ENCODE data around the gene LRP8. TPM values are rescaled to one million over a fixed set of nuclear protein-coding genes. Genes with fewer than 3 reads are reported as not detected.

The LRP8 gene
- total and polyA plus RNA-seq, 7 experiments from 2014 or later, result 0.64 to 45.8 (median 4.7) TPM

GRCh38 chr1:53195246-53196016, 132.4 kb downstream of the LRP8 start:
- H3K4me3 Mint-ChIP-seq, result peak overlapping the region in 8 of 10 donors; percentile 3 to 100 (median 94)
- intact Hi-C loops (cut with micrococcal nuclease), result loop anchor here (1.0 to 5.0 kb wide), 17 partner anchors 25 to 1318 kb away; partner anchors contain the start of genes CC2D1B (in 2 of the 2), CZIB (in 2 of the 2), MAGOH (in 2 of the 2) and NDC1 (in 2 of the 2)
- ChIA-PET CTCF (interaction anchor here (1.1 to 1.7 kb wide), 2 partner anchors 13 to 17 kb away, joined by 3 to 4 read pairs; no protein-coding TSS in a partner anchor), POLR2A (interaction anchor here (0.7 to 6.3 kb wide), 4 partner anchors 9 to 43 kb away, joined by 3 to 42 read pairs (median 4); partner anchors contain the start of gene CZIB)
- H3K27ac ChIP-seq (ENCODE audit: low read depth, low read length), result no peak overlapping the region
- ATAC-seq (no peak), DNase-seq (no peak)
- H3K27me3 ChIP-seq (ENCODE audit: control insufficient read depth in 2 of 2, insufficient read depth in 2 of 2, low read length in 2 of 2), result no peaks in the 10 kb centered on the region
- H3K4me1 ChIP-seq (ENCODE audit: control insufficient read depth in 2 of 2, insufficient read depth in 2 of 2, low read length in 2 of 2), result peaks cover 16 to 20% of the 10 kb centered on the region in 2 donors
- H3K4me3 ChIP-seq (ENCODE audit: low read length), result no peak overlapping the region
- H3K36me3 Mint-ChIP-seq, result peaks cover 0 to 10% (median 0%) of the 10 kb centered on the region in 5 donors
- no peaks in the 10 kb centered on the region for H3K36me3 ChIP-seq (ENCODE audit: control insufficient read depth in 2 of 3, insufficient read depth in 3 of 3, low read length in 3 of 3)
- no peaks in the 10 kb centered on the region for H3K9me3 ChIP-seq (ENCODE audit: control insufficient read depth in 2 of 3, low read length in 3 of 3)
- H3K4me1 Mint-ChIP-seq, result peaks cover 13 to 39% (median 36%) of the 10 kb centered on the region in 7 donors
- no peaks in the 10 kb centered on the region for H3K27me3 Mint-ChIP-seq
- H3K27ac Mint-ChIP-seq, result peak overlapping the region in 8 of 9 donors; percentile 69 to 100 (median 93)
- peaks cover 0 to 4% (median 0%) of the 10 kb centered on the region in 11 donors for H3K9me3 Mint-ChIP-seq

Other genes starting within 250 kb of the LRP8 start
- 1 to 10 TPM in 1 of 5 experiments, under 1 TPM in 1, not detected in 3; 0.16 to 1.8 TPM for gene SLC1A7, start 185.4 kb downstream of the LRP8 start, total RNA-seq
- not detected for gene SLC1A7, start 185.4 kb downstream of the LRP8 start, polyA plus RNA-seq
- gene CPT2, start 131.2 kb downstream of the LRP8 start, total RNA-seq, result 10 to 100 TPM in 4 of 5 experiments, 1 to 10 TPM in 1; 8.8 to 23.0 (median 13.4) TPM
- gene CPT2, start 131.2 kb downstream of the LRP8 start, polyA plus RNA-seq, result 10 to 100 TPM; 18.7 to 23.2 TPM
- 10 to 100 TPM; 41.9 to 94.9 (median 51.4) TPM for gene CZIB, start 107.4 kb downstream of the LRP8 start, total RNA-seq
- 10 to 100 TPM; 77.5 to 80.1 TPM for gene CZIB, start 107.4 kb downstream of the LRP8 start, polyA plus RNA-seq
- gene MAGOH, start 89.6 kb downstream of the LRP8 start, total RNA-seq, result 10 to 100 TPM; 37.7 to 76.7 (median 52.3) TPM
- gene MAGOH, start 89.6 kb downstream of the LRP8 start, polyA plus RNA-seq, result 100 to 1,000 TPM in 1 of 2 donors, 10 to 100 TPM in 1; 97.2 to 108 TPM
- gene DMRTB1, start 131.3 kb upstream of the LRP8 start, total RNA-seq, result not detected
- not detected for gene DMRTB1, start 131.3 kb upstream of the LRP8 start, polyA plus RNA-seq

Data from naive thymus-derived CD4-positive, alpha-beta T cell (primary cell).